ENCODE data around the gene DFFB.

The DFFB gene

GRCh38 chr1:3898994-3899753 is 41.9 kb downstream of the DFFB start:
- no peak for FAIRE-seq

- FAIRE-seq = no peak
Measured at GRCh38 chr1:3899754-3900149, 42.5 kb downstream of the DFFB start.

GRCh38 chr1:3900150-3900968 is 43.1 kb downstream of the DFFB start, which contains the start of gene C1orf174:
TSS of gene C1orf174 (minus strand) at chr1:3900272. CDS start at chr1:3900186, 86 bp downstream.
- FAIRE-seq = peak; percentile 94

- peak; percentile 91 for FAIRE-seq
Measured at GRCh38 chr1:3900969-3901529, 43.8 kb downstream of the DFFB start.

- FAIRE-seq = no peak
Measured at GRCh38 chr1:3902111-3902511, 44.8 kb downstream of the DFFB start.

- no peak for FAIRE-seq
Measured at GRCh38 chr1:3902571-3903091, 45.4 kb downstream of the DFFB start.

GRCh38 chr1:3903141-3904005 is 46.1 kb downstream of the DFFB start:
- FAIRE-seq = no peak

- FAIRE-seq = no peak
Measured at GRCh38 chr1:3904006-3904842, 46.9 kb downstream of the DFFB start.

- no peak for FAIRE-seq
Measured at GRCh38 chr1:3904843-3905185, 47.5 kb downstream of the DFFB start.

GRCh38 chr1:3905266-3905952 is 48.1 kb downstream of the DFFB start:
- no peak for FAIRE-seq

GRCh38 chr1:3905953-3906671 is 48.8 kb downstream of the DFFB start:
- no peak for FAIRE-seq

- no peak for FAIRE-seq
Measured at GRCh38 chr1:3906672-3907020, 49.4 kb downstream of the DFFB start.

GRCh38 chr1:3907031-3907534 is 49.8 kb downstream of the DFFB start:
- FAIRE-seq = no peak

- FAIRE-seq = no peak
Measured at GRCh38 chr1:3907621-3908165, 50.4 kb downstream of the DFFB start.

GRCh38 chr1:3908886-3909517 is 51.7 kb downstream of the DFFB start:
- FAIRE-seq = no peak

GRCh38 chr1:3909615-3910014 is 52.3 kb downstream of the DFFB start:
- FAIRE-seq = no peak

- FAIRE-seq = no peak
Measured at GRCh38 chr1:3910049-3910731, 52.9 kb downstream of the DFFB start.
